Measurements from ENCODE around the gene TRAPPC3.
"Not testable (repeated sequence)": the region's sequence is repeated elsewhere in the genome, so short reads cannot be mapped to it uniquely, and the experiment has no call there.

The TRAPPC3 gene

GRCh38 chr1:36149237-36149972 lies at the start of gene TRAPPC3:
TSS of gene TRAPPC3 (minus strand) at chr1:36149486. CDS start at chr1:36149378, 108 bp downstream.
- peak; percentile 100 for DNase-seq

GRCh38 chr1:36198641-36199040 lies 49.4 kb upstream of the TRAPPC3 start:
- DNase-seq: no peak

GRCh38 chr1:36196805-36197204 lies 47.5 kb upstream of the TRAPPC3 start:
- DNase-seq: not testable (repeated sequence)

GRCh38 chr1:36187800-36188593 lies 38.7 kb upstream of the TRAPPC3 start:
- DNase-seq: peak; percentile 71

- DNase-seq: no peak
Measured at GRCh38 chr1:36183309-36183856, 34.1 kb upstream of the TRAPPC3 start.

GRCh38 chr1:36182734-36183133 lies 33.4 kb upstream of the TRAPPC3 start:
- DNase-seq: no peak

- DNase-seq: no peak
Measured at GRCh38 chr1:36179220-36179600, 29.9 kb upstream of the TRAPPC3 start.

GRCh38 chr1:36178471-36179219 lies 29.4 kb upstream of the TRAPPC3 start:
- DNase-seq: no peak

- no peak for DNase-seq
Measured at GRCh38 chr1:36177589-36178431, 28.5 kb upstream of the TRAPPC3 start.

- DNase-seq: no peak
Measured at GRCh38 chr1:36176106-36176949, 27.0 kb upstream of the TRAPPC3 start.

GRCh38 chr1:36175137-36176095 lies 26.1 kb upstream of the TRAPPC3 start:
- DNase-seq: no peak

GRCh38 chr1:36174713-36175112 lies 25.4 kb upstream of the TRAPPC3 start:
- no peak for DNase-seq

- DNase-seq: no peak
Measured at GRCh38 chr1:36172983-36173382, 23.7 kb upstream of the TRAPPC3 start.

- DNase-seq: no peak
Measured at GRCh38 chr1:36172017-36172747, 22.9 kb upstream of the TRAPPC3 start.

- DNase-seq: no peak
Measured at GRCh38 chr1:36170643-36171412, 21.5 kb upstream of the TRAPPC3 start.

GRCh38 chr1:36168514-36168913 lies 19.2 kb upstream of the TRAPPC3 start:
- DNase-seq: no peak

- DNase-seq: no peak
Measured at GRCh38 chr1:36166938-36167905, 17.9 kb upstream of the TRAPPC3 start.

All from NCI-H446 treated with DMSO at 0.1 percent for 48 hours (cell line).